Stimulated activated CD4-positive, alpha-beta T cell treated with anti-CD3 and anti-CD28 coated beads, Interleukin-4, amount 100 ng/mL, for 48 hours (primary cell): Measurements from ENCODE around the gene PTPRM.

ENCODE experiments used
- DNase-seq, 2 donors: peaks; one replicate each; pipeline ENCODE4 v3.0.0-alpha.2; 2020; ENCODE audit warnings: low read depth in 2 of 2

Gene PTPRM

DNA sequence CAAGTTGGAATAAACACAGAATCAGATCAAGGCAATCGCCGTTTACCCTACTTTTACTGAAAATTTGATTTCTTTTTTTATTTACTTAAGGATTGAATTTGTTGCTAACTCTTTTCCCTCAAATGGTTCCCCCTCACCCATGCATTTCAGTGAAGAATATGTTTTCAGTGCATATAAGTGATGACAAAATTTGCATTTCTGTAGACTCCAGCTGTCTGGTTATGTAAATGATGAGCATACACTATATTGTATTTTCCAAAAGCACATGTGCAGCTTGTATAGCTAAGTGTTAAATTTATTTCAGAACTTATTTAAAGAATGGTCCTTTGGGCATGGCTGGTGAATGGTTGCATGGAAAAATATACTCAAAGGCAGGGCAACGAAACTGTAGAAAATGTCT lies 437.7 kb downstream of the PTPRM start:
- DNase-seq, result no peak

DNA sequence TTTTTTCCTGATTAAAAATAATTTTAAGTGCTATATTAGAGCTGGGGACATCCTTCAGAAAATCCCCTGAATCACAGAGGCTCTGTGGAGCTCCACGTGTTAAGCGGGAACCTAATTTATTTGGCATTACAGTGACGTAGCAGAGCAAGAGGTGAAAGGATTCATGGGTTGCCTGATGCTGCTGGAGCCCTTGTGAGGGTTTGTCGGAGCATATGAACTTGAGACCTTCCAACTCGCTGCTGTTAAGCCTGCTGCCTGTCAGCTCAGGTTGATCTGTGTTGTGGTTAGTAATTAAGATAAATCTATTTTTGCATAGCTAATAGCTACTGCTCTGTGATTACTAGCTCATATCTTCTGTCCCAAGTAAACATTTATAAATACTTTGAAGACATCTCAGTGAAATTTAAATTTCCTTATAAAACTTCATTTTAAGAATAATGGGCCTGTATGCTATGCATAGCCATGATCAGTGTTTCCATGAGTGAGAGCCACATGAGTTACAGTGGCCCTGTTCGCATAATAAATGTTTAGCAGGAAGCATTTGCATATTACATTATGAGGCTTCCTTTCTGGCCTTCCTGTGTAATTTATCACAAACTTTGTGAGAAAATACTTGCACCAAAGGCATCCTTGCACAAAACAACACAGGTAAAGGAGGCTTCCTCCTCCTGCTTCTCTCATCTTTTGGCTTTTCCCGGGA lies 438.9 kb downstream of the PTPRM start:
- no peak for DNase-seq

DNA sequence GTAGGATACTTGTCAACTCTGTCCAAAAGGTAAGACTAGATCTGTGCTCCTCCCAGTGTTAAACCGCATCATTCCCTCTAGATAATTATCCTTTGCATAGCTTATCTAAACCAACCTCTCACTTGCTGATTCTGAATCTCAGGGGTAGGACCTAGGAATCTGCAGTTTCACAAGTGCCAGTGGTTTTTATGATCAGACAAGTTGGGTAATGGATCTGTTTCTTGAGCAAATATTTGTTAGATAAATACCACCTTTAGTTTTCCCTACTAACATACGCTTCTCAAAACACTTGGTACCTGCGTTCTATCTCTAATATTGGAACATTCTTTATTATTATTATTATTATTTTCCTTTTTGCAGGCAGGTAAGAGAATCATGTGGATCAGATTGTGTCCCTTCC lies 439.9 kb downstream of the PTPRM start:
- DNase-seq, result no peak

DNA sequence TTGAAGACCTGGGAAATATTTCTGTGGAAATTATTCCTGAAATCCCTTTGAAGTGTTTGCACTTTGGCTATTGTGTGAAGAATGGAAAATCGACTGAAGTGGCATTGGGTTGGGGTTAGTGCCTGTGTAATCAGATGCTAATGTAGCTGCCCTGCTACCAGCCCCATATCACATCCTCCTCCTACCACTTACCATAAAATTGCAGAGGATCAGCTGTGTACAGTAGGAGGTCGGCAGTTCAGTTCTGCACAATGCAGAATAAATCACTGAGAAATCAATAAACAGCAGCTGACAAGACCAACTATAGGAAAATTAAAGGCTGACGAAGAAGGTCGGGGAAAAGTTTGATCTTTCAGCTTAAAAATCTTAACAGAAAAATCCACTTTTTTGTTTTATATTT lies 440.9 kb downstream of the PTPRM start:
- DNase-seq, result no peak

DNA sequence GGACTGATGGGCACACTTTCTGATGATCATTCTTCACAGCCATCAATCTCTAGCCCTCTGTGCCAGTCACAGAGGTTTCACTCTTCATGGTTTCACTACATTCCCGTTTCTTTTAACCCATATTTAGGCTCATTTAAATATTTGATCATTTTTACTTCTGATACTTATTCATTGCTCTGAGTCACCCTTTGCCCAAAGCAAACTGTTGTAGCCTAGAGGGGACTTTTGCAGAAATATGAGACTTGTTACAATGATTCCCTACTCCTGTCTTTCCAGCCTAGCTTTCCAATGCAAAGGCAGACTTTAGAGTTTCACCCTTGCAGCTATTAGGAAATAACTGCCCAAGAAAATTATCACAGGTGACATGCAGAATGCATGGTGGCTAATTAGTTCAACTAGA lies 444.2 kb downstream of the PTPRM start:
- DNase-seq, result no peak

DNA sequence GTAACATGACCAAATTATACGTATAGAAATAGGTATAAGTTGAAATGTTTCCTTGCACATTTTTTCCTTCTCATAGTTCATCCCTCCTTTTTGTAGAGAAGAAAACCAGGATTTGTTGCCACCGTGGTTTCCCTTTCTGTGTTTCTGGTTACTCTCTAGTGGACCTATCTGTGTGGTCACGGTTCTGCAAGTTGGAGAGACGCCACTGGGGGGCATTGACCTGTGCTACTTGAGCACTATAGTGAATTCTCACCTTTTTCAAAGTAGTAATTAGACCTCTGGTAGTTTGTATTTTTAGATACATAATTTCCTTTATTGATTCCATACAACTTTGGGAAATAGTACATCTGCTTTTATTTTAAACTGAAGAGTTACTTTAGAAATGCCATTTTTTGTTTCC lies 444.8 kb downstream of the PTPRM start:
- no peak for DNase-seq

DNA sequence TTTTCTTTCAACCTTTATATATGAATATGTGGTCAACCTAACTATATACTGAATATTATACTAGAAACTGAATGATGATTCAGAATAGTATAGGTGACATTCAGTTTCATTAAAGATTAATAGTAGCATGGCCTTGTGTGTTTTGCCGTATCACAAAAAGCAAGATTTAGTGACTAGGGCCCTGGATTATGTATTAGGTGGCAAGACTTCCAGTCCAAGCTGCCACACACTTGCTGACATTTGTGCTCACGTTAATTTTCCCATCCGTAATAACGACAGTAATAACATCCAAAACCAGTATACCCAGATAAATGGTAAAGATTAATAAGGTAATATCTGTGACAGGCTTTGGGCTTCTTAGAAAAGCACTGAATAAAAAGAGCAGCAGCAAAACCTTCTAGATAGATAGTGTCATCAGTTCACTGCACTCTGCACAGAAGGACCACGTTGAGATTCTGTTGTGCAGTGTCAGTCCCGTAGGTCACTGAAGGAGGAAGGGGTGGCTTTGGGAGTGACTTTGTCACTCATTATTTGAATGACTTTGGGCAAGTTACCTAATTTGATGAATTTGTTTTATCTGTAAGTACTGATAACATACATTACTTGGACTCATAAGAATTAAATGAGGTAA lies 451.7 kb downstream of the PTPRM start:
- no peak for DNase-seq

DNA sequence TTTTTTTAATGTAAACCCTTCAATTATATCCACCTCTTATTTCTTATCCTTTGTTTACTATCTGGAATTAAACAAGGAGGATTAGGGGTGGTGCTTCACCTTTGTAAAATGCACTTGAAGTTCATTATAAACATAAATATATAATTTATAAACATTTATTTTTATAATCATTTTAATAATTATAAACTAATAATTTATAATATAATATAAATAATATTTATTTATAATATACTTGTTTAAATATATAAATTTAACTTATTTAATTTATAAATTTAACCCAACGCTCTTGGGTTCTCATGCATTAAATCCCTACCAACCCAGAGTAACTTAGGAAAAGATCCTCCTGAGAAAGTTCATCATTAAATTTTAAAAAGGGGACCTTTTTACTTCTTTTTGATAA lies 452.5 kb downstream of the PTPRM start:
- DNase-seq, result no peak

DNA sequence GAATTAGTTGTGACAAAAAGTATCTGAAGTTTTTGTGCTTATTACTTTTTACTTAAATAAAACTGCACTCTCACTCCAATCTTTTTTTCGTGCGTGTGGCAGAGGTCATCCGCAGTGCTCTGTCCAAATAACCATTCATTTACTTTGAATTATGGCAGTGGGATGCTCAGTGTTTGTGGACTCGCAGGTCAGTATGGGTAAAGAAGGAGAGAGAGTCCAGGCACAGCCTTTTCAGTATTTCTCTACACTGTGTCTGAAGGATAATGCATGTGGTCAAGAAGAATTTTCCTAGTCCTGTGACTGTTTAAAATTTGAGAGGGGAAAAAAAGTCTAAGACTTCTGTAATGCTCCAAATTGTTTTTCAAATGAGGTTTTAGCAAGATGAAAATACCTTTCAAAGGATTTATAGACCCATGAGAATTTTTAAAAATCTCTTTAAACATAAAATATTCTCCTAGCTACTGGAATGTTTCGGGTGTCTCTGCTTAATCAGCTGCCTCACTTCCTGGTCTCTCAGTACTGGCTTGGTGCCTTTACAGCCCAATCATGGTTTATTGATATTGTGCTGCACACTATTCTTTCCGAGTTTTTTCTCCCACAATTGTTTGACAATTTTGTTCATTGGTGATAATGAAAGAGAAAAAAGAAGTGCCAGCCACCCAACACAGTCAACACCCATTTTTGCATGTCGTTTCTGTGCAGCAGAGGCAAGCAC lies 453.2 kb downstream of the PTPRM start:
- DNase-seq, result no peak

DNA sequence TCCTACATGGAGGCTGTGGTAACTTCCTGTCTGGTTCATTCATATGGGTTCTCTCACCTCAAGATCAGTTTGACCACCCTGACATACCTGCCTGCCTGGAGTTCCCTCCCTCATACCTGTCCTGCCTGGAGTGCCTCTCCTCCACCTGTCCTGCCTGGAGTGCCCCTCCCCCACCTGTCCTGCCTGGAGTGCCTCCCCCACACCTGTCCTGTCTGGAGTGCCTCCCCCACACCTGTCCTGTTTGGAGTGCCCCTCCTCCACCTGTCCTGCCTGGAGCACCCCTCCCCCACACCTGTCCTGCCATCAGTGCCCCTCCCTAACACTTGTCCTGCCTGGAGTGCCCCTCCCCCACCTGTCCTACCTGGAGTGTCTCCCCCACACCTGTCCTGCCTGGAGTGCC lies 461.9 kb downstream of the PTPRM start:
- DNase-seq, result no peak

DNA sequence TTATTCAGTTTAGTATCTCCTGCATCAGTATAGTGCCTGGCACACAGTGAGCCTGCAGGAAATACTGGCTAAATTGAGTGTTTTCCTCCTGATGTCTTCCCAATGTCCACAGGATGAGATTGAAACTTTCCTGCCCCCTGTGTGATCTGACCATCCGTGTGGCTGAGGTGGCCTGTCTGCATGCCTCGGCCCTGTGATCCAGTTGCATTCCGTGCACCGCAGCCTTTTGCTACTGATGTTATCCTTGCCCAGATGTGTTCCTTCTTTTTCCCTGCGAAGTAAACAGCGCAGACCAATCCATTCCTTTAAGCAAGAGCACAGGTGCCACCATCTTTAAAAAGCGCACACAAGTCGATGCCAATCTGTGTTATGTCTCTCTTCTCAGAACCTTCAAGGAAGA lies 462.6 kb downstream of the PTPRM start:
- no peak for DNase-seq

DNA sequence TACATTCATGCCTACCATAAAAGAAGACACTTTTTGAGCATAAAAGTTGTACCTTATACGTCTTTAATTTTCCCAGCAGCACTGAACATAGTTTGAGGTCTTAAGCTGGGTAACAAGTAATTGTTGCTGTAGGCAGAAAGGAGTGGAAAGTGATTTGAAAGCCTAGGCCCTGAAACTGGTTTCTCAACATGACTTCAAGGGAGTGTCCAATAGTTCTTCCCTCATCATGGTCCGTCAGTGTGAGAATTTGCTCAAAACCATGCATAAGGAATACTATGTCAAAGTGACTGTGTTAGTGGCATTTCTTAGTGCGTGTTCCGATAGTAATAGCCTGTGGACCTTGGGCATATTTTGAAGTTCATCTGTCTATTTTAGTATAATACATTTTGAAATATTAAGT lies 463.1 kb downstream of the PTPRM start:
- DNase-seq, result no peak

DNA sequence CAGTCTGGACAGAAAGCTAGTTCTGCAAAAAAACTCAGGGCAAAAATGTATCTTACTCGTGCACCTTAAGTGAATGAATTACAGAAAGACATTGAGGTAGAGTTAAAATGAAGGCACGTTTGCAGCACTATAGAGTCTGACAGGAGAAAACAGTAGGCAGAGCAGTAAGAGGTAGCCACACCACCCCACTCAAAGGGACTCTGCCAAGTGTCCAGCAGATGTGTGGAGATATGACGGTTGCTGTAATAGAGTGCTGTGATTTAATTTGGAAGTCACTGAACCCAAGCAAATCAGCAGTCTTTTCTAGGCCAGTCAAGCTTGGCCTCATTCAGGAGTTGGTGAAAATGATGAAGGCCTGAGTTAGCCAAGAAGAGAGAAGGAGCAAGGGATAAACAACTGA lies 464.4 kb downstream of the PTPRM start:
- DNase-seq, result no peak

DNA sequence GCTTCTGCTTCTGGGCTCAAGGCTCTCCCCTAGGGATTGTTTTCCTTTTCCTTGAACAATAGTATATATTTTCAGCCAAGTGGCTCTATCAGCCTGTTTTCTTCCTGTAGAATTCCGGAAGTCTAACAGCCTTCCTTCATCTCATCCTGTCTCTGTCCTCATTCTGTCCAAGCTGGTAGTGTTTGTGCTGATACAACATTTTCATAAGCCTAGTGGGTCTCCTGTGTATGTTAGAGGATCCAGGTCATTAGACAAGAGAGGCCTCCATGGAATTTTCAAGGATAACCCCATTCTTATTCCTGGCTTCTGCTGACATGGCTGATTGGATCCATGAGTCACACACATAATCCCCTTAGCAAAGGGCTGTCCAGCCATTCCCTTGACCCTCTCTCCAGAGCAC lies 467.6 kb downstream of the PTPRM start:
- DNase-seq, result no peak

DNA sequence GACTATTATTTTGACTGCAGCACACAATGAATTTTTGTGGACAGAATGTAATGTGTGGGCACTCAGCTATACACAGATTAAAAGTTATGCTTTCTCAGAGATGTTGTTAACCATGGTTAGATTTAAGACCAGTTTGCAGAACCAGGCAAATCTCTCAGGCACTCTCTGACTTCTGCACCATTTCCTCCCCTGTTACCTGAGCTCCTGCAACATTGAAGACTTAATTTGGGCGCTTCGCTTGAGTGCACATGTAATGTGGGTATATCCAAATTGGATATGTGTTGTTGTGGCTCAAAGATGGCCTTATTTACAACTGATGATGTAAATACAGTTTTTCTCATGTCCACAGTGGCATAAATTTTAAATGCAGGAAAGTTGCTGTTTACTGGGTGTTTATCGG lies 469.4 kb downstream of the PTPRM start:
- DNase-seq, result no peak

DNA sequence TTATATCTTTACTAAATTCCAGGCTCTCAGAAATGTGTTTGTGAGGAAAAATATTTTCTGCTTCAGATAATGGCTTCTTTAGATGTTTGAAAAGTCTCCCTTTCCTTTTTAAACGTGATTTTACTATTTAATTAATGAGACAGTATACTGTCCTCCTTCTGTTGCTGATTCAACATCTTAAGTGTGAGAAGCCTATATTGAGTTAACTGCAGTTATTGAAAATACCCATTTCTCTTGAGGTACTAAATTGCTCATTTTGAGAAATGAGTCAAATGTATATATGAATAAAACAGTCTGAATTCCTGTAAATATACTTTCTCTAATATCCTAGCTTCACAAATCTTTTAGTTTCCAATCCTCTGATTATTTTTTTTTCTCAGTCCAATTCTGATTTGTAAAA lies 470.2 kb downstream of the PTPRM start:
- no peak for DNase-seq

DNA sequence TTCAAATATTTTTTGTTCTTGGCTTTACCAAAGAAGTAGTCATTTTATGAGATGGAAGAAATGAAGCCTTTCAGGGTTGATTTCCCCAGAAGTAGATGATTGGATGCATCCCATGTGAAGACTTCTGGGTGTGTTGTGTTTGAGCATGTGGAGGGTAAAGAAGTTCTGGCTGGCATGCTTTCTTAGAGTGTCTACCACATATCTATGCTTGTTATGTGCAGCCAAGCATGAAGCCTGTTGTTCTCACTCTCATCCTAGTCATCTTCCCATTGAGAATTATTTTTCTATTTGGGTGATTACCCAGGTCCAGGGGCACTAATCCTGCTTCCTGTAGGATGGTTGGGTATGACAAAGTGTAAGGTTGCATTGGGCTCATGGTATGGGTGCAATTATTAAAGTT lies 472.9 kb downstream of the PTPRM start:
- DNase-seq, result no peak

DNA sequence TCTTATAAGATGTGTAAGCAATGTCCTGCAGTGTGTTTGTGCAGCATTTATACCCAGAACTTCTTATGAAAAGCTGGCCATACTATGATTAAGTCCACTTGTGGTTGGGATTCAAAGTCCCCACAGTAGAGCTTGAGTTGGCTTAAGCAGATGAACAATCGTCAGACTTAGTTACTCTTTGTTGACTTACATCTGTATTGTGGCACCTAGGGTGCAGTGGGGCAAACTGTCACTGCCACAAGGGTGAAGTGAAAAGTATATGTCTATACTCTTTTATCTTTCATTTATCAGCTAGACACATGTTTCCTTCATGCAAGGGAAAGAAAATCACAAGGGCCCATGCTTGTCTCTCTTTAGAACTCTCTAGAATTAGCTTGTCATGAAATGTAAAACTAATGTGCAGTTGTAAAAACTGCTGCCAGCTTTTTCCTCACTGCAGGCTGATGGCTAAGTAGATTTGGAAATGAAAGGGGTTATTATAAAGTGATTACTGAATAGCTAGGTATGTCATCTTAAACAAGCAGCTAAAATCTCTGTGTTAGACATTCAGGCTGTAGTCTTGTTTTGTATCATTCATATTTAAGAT lies 474.5 kb downstream of the PTPRM start:
- no peak for DNase-seq

DNA sequence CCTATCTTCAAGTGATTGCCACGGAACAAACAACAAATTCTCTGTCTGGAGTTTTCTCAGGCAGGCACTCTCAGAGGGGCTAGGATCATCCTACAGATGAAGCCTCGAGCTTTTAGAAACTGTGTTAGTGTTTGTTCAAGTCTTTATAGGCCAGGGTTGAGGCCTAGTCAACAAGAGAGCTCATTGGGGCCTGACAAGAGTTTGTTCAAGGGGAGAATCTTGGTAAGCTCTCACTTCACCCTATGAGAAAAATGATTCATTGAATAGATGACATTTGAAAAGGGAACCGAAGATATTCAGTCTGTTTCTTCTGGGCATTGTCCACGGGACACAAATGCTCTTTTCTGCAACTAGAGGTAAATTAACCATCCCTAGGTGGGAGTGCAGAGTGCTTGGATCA lies 476.9 kb downstream of the PTPRM start:
- no peak for DNase-seq

DNA sequence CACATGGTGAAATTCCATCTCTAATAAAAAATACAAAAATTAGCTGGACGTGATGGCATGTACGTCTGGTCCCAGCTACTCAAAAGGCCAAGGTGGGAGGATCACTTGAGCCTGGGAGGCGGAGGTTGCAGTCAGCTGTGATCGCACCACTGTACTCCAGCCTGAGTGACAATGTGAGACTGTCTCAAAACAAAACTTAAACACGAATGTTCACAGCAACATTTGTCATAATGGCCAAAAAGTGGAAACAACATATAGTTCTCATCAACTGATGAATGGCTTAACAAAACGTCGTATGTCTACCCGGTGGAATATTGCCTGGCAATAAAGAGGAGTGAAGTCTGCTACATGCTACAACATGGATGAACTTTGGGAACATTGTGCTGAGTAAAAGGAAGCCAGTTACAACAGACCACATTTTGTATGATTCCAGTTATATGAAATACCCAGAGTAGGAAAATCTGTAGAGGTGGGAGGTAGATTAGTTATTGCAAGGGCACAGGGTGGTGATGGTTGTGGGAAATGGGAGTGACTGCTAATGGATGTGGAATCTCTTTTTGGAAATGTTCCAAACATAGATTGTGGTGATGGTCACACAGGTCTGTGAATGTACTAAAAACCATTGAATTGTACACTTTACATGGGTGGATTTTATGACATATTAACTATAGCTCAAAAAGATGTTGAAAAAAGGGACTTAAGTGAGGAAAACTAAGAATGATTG lies 478.2 kb downstream of the PTPRM start:
- DNase-seq, result no peak

DNA sequence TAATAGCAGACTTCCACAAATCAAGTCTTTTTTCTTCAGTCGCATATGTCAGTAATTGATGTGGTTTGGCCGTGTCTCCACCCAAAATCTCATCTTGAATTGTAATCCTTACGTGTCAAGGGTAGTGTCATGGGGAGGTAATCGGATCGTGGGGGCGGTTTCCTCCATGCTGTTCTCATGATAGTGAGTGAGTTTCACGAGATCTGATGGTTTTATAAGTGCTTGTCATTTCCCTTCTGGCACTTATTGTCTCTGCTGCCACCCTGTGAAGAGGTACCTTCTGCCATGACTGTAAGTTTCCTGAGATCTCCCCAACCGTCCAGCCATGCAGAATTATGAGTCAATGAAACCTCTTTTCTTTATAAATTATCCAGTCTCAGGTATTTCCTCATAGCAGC lies 478.8 kb downstream of the PTPRM start:
- DNase-seq, result peak; percentile 12 to 31

DNA sequence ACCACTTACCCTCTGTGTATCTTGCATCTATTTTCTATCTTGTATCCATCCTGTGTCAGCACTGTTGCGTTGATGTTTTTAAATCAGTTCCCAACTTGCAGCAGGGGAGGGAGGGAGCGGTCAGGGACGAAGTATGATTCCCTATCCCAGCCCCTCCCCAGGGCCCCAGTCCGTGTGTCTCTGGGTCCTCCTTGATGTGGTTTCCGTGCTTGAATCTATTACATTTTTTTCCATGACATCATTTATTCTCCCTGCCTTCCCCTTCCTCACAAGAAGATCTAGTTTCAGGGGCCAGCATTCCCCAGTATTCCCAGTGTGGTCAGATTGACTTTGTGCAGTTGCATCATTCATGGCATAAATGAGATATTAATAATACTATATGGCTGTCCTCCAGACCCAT lies 479.3 kb downstream of the PTPRM start:
- no peak for DNase-seq
